A549 (cell line): Measurements from ENCODE around the gene KANSL1. TPM values are rescaled to one million over a fixed set of nuclear protein-coding genes. Genes with fewer than 3 reads are reported as not detected.
A peak's percentile ranks its signal among the peaks of the same experiment; 100 is the strongest.
"Not testable (repeated sequence)": the region's sequence is repeated elsewhere in the genome, so short reads cannot be mapped to it uniquely, and the experiment has no call there.

Experiments used
- ATAC-seq, 2 experiments: fragments of 200-7000 bp in 1 of 2; fragments of >200 bp in 1 of 2; cut with Nextera tagmentation in 1 of 2; cut with Tn5 transposase in 1 of 2; 3 replicates each; pipeline versions ENCODE4 v1.8.0 to v1.9.1; 2018 to 2020; ENCODE audit warnings: mild to moderate bottlenecking in 1 of 2, moderate library complexity in 1 of 2
- CTCF ChIA-PET: fragments of 300-600 bp; sonication (Branson Sonifier 250); formaldehyde crosslinking; extraction: SDS; loops from one replicate; lab custom pipeline; 2021; ENCODE audit warnings: antibody characterized with exemption, inconsistent platforms; lab: Yijun Ruan, JAX
- POLR2A ChIA-PET: fragments of 350-600 bp; formaldehyde crosslinking; extraction: SDS; loops from one replicate; lab custom pipeline; 2021; ENCODE audit warnings: antibody characterized with exemption, inconsistent platforms; lab: Yijun Ruan, JAX
- DNase-seq, 2 experiments: peaks; one replicate each; pipeline versions ENCODE4 v3.0.0 to v3.0.0-alpha.2; 2011 to 2016; ENCODE audit warnings: low read depth in 1 of 2, low spot score in 1 of 2
- FAIRE-seq: peaks from 2 replicates; lab custom pipeline; 2011; peaks lifted over from hg19 to GRCh38; lab: Jason Lieb, UNC
- H3K27ac ChIP-seq, 2 experiments: fragments of >200 bp; sonication (Bioruptor Twin); formaldehyde crosslinking; 3 replicates each; pipeline ENCODE4 v1.5.1; 2016 to 2017
- H3K4me1 ChIP-seq: fragments of >200 bp; sonication (Bioruptor Twin); formaldehyde crosslinking; 3 replicates; pipeline ENCODE4 v1.6.1; 2016
- H3K4me2 ChIP-seq: fragments of >200 bp; sonication (Bioruptor Twin); formaldehyde crosslinking; 3 replicates; pipeline ENCODE4 v1.6.1; 2016
- H3K4me3 ChIP-seq: fragments of >200 bp; sonication (Bioruptor Twin); formaldehyde crosslinking; 3 replicates; pipeline ENCODE4 v1.5.1; 2016
- H3K9me3 ChIP-seq: fragments of >200 bp; sonication (Bioruptor Twin); formaldehyde crosslinking; 3 replicates; pipeline ENCODE4 v1.6.1; 2016
- BHLHE40 ChIP-seq: IDR thresholded peaks from 2 replicates; pipeline ENCODE4 v1.6.1; 2012; ENCODE audit warnings: low read depth, low read length, inconsistent platforms
- CBX2 ChIP-seq: fragments of 200-600 bp; sonication (generic); IDR thresholded peaks from 2 replicates; pipeline ENCODE4 v1.6.1; 2016; ENCODE audit warnings: low read depth, mild to moderate bottlenecking, borderline replicate concordance
- E2F6 ChIP-seq: IDR thresholded peaks from 2 replicates; pipeline ENCODE4 v1.6.1; 2012; ENCODE audit warnings: low read depth, borderline replicate concordance
- EP300 ChIP-seq, 2 experiments: fragments of >200 bp; sonication (Bioruptor Twin); formaldehyde crosslinking; IDR thresholded peaks; 2 replicates in 1 of 2; 3 replicates in 1 of 2; pipeline ENCODE4 v1.6.1; 2016 to 2017
- HEYL ChIP-seq: fragments of 250-450 bp; sonication (Bioruptor Pico); IDR thresholded peaks from 2 replicates; pipeline ENCODE4 v1.8.0; 2021; ENCODE audit warnings: mild to moderate bottlenecking, moderate library complexity
- HOXA7 ChIP-seq: fragments of 250-450 bp; sonication (Bioruptor Pico); IDR thresholded peaks from 2 replicates; pipeline ENCODE4 v1.5.0; 2020; ENCODE audit warnings: mild to moderate bottlenecking, moderate library complexity
- MAFK ChIP-seq: fragments of 450-650 bp; IDR thresholded peaks from 2 replicates; pipeline ENCODE4 v1.6.1; 2014; ENCODE audit not compliant: partially characterized antibody
- TP53 ChIP-seq: fragments of 250-450 bp; sonication (Bioruptor Pico); IDR thresholded peaks from 2 replicates; pipeline ENCODE4 v1.5.0; 2021; ENCODE audit warnings: mild to moderate bottlenecking, moderate library complexity
- WGBS: methylation state at CpG from one replicate; pipeline ENCODE4 v1.1.6; 2017; ENCODE audit errors: missing lambda C conversion rate; 5-methylcytosine and 5-hydroxymethylcytosine counted together
- polyA plus RNA-seq, 4 experiments: library from polyadenylated mRNA; depleted of rRNA in 3 of 4; stranded (reverse); fragments of >200 nt; fragmentation: RNase III in 1 of 4; extraction: RNeasy Plus Mini Kit Qiagen cat#74134 plus additional on column Dnase treatment in 1 of 4; gene quantifications; 2 replicates in 3 of 4; 3 replicates in 1 of 4; pipeline ENCODE4 v1.2.3, GENCODE V29; 2011 to 2017
- TF ChIP-seq, protein P1 (sequence below): IDR thresholded peaks from 2 replicates; pipeline ENCODE4 v1.6.1; 2012
- TF ChIP-seq, protein P2 (sequence below): fragments of 450-650 bp; IDR thresholded peaks from 2 replicates; pipeline ENCODE4 v1.6.1; 2014; ENCODE audit warnings: antibody characterized with exemption

KANSL1 gene
- polyA plus RNA-seq, 2 of the 4 experiments (the other 2 are of a cell fraction), result 22.6 to 27.9 TPM

GRCh38 chr17:46106966-46107644 lies 86.1 kb downstream of the KANSL1 start:
- TF ChIP-seq, protein P1, sequence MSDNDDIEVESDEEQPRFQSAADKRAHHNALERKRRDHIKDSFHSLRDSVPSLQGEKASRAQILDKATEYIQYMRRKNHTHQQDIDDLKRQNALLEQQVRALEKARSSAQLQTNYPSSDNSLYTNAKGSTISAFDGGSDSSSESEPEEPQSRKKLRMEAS, result no peak
- TF ChIP-seq CBX2 (no peak), EP300 (IDR thresholded peaks at IDR 0.05) (no peak), BHLHE40 (no peak)
- POLR2A ChIA-PET, result no interaction called here
- FAIRE-seq, result peak; percentile 96
- H3K4me2 ChIP-seq, result no peak overlapping the region
- H3K9me3 ChIP-seq, result no peaks in the 10 kb centered on the region
- ATAC-seq, result no peak; a peak in 1 of 6 replicates
- peak overlapping the region in 1 of 2 experiments; percentile 14; a peak in 1 of 6 replicates for H3K27ac ChIP-seq
- CTCF ChIA-PET, result interaction anchor here (0.8 to 4.3 kb wide), 8 partner anchors 10 to 86 kb away, joined by 3 to 22 read pairs (median 4); partner anchors contain the start of gene KANSL1
- 82% methylated on average over 4 of the region's 4 CpGs for WGBS
- H3K4me1 ChIP-seq, result peaks cover 58% of the 10 kb centered on the region
- DNase-seq, result no peak
- H3K4me3 ChIP-seq, result no peak overlapping the region

- FAIRE-seq, H3K4me3 ChIP-seq, DNase-seq, H3K9me3 ChIP-seq, POLR2A ChIA-PET: not testable (repeated sequence)
- CTCF ChIA-PET, result interaction anchor here (0.8 to 4.3 kb wide), 6 partner anchors 12 to 91 kb away, joined by 3 to 17 read pairs (median 4); partner anchors contain the start of gene KANSL1
- 63% methylated on average over 3 of the region's 3 CpGs for WGBS
- Histone ChIP-seq H3K27ac (peak overlapping the region in 1 of 2 experiments; percentile 4; a peak in 2 of 6 replicates), H3K4me1 (peaks cover 65% of the 10 kb centered on the region), H3K4me2 (peak overlapping the region; percentile 87; the same call in 2 of the 3 replicates)
- TF ChIP-seq, protein P1, result 0 out of 2 replicates have a peak, but pooled peaks have one; percentile 1
- peak in 1 of 2 experiments; percentile 8; a peak in 1 of 6 replicates for ATAC-seq
Observed at GRCh38 chr17:46102806-46103205, 90.4 kb downstream of the KANSL1 start.

- ChIA-PET CTCF (interaction anchor here (0.7 to 6.4 kb wide), 8 partner anchors 10 to 100 kb away, joined by 3 to 27 read pairs (median 4); partner anchors contain the start of gene KANSL1), POLR2A (interaction anchor here (0.7 to 2.7 kb wide), 2 partner anchors 29 to 91 kb away, joined by 6 to 13 read pairs; partner anchors contain the start of gene KANSL1)
- Histone ChIP-seq H3K4me2 (peak overlapping the region; percentile 87), H3K4me1 (peaks cover 69% of the 10 kb centered on the region), H3K27ac (peak overlapping the region; percentile 78)
- TF ChIP-seq MAFK (peak; percentile 20), HEYL (peak; percentile 25; the same call in 1 of the 2 replicates)
- TF ChIP-seq, protein P2, sequence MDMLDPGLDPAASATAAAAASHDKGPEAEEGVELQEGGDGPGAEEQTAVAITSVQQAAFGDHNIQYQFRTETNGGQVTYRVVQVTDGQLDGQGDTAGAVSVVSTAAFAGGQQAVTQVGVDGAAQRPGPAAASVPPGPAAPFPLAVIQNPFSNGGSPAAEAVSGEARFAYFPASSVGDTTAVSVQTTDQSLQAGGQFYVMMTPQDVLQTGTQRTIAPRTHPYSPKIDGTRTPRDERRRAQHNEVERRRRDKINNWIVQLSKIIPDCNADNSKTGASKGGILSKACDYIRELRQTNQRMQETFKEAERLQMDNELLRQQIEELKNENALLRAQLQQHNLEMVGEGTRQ, result peak; percentile 60
- not testable (repeated sequence) for H3K4me3 ChIP-seq, H3K9me3 ChIP-seq, DNase-seq
- FAIRE-seq (peak; percentile 95), ATAC-seq (peak; percentile 11 to 38; a peak in 4 of 6 replicates)
- WGBS, result 62% methylated on average over 9 of the region's 9 CpGs
Observed at GRCh38 chr17:46101785-46102617, 91.2 kb downstream of the KANSL1 start.

DNA sequence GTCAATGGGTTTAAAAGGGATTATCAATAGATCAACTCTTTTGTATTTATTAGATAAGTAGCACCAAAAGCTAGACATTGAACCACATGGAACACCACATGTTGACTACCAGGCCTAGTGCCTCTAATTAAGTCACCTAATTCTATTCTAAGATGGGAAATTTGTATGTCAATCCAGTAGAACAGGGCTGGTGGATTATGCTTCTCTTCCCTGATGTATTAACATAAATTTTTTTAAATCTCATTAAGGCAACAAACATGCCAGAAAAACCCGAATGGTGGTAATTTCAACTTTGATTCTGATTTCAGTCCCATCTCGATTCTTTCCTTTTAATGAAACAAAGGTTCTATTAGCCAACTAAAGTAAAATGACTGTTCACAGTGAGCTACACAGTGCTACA lies 92.6 kb downstream of the KANSL1 start:
- TF ChIP-seq TP53 (CRISPR knock-in tag) (no peak), E2F6 (no peak), HOXA7 (peak; percentile 84; the same call in 1 of the 2 replicates)
- DNase-seq (no peak), FAIRE-seq (peak; percentile 28), ATAC-seq (no peak; a peak in 1 of 6 replicates)
- CTCF ChIA-PET, result interaction anchor here (1.0 to 6.4 kb wide), 13 partner anchors 9 to 98 kb away, joined by 3 to 27 read pairs (median 4); partner anchors contain the start of gene KANSL1
- H3K4me3 ChIP-seq, result peak overlapping the region; percentile 9; the same call in 1 of the 3 replicates
- peak overlapping the region; percentile 87 for H3K4me2 ChIP-seq
- WGBS, result 32% methylated on average over 2 of the region's 2 CpGs
- POLR2A ChIA-PET, result interaction anchor here (2.7 kb wide), 1 partner anchor 92 kb away, joined by 13 read pairs; the partner anchor contains the start of gene KANSL1
- peak overlapping the region; percentile 78 for H3K27ac ChIP-seq
- H3K9me3 ChIP-seq, result no peaks in the 10 kb centered on the region
- H3K4me1 ChIP-seq, result peaks cover 79% of the 10 kb centered on the region
